Measurements from ENCODE around the gene GCNT4.

The GCNT4 gene

GRCh38 chr5:75042522-75042921 lies 9.8 kb downstream of the GCNT4 start:
- no peak for TF ChIP-seq ZFX (IDR thresholded peaks at IDR 0.05)
- no peak for TF ChIP-seq CTCF (conservative IDR thresholded peaks at IDR 0.05)
- no peak overlapping the region for H3K27ac ChIP-seq

GRCh38 chr5:75040973-75041372 lies 11.4 kb downstream of the GCNT4 start:
- TF ChIP-seq CTCF (conservative IDR thresholded peaks at IDR 0.05) (no peak), ZFX (IDR thresholded peaks at IDR 0.05) (no peak)
- H3K27ac ChIP-seq = no peak overlapping the region

- TF ChIP-seq CTCF (conservative IDR thresholded peaks at IDR 0.05) (no peak; the same call in 1 of the 2 replicates), ZFX (IDR thresholded peaks at IDR 0.05) (no peak)
- peak overlapping the region; percentile 52 for H3K27ac ChIP-seq
These were observed 15.3 kb downstream of the GCNT4 start for GRCh38 chr5:75037106-75037505.

GRCh38 chr5:75034137-75034739 lies 18.1 kb downstream of the GCNT4 start:
- H3K27ac ChIP-seq = no peak overlapping the region
- no peak for TF ChIP-seq CTCF (conservative IDR thresholded peaks at IDR 0.05)
- TF ChIP-seq ZFX (IDR thresholded peaks at IDR 0.05) = no peak

- no peak for TF ChIP-seq ZFX (IDR thresholded peaks at IDR 0.05)
- no peak for TF ChIP-seq CTCF (conservative IDR thresholded peaks at IDR 0.05)
- no peak overlapping the region for H3K27ac ChIP-seq
These were observed 21.0 kb downstream of the GCNT4 start for GRCh38 chr5:75031366-75031765.

GRCh38 chr5:75028090-75028489 lies 24.3 kb downstream of the GCNT4 start:
- no peak for TF ChIP-seq CTCF (conservative IDR thresholded peaks at IDR 0.05)
- no peak for TF ChIP-seq ZFX (IDR thresholded peaks at IDR 0.05)
- no peak overlapping the region for H3K27ac ChIP-seq

- no peak for TF ChIP-seq CTCF (conservative IDR thresholded peaks at IDR 0.05)
- no peak for TF ChIP-seq ZFX (IDR thresholded peaks at IDR 0.05)
- no peak overlapping the region for H3K27ac ChIP-seq
These were observed 28.8 kb downstream of the GCNT4 start for GRCh38 chr5:75023368-75024159.
